ENCODE measurements around the gene STRN4. TPM values are rescaled to one million over a fixed set of nuclear protein-coding genes. Genes with fewer than 3 reads are reported as not detected.

STRN4 gene
- total RNA-seq, 4 donors from 2014 or later = 81.6 to 306 (median 174) TPM

GRCh38 chr19:46691104-46691503, 55.1 kb downstream of the STRN4 start:
- WGBS, 2 donors (ENCODE audit: low coverage in 1 of 2) = 50 to 100% methylated on average over 1 to 2 of the region's 2 CpGs
- H3K4me3 ChIP-seq = no peak overlapping the region
- H3K4me1 ChIP-seq = no peaks in the 10 kb centered on the region
- no peaks in the 10 kb centered on the region for H3K9me3 ChIP-seq
- no peak overlapping the region for H3K27ac ChIP-seq
- no peak for DNase-seq
- peaks cover 0 to 93% (median 41%) of the 10 kb centered on the region in 4 donors for H3K36me3 ChIP-seq
- in situ Hi-C loops (cut with MboI; ENCODE audit: low pct_ligation_motif_present in 1 of 4, low pct_unique_long_range_greater_than_20kb in 1 of 4, low sequenced_read_pairs in 3 of 4) (no loop called here), intact Hi-C loops (cut with DNase I; ENCODE audit: low total_unique reads) (no loop called here)
- no peaks in the 10 kb centered on the region for H3K27me3 ChIP-seq
- no peak for TF ChIP-seq POLR2A (IDR thresholded peaks at IDR 0.05)
- TF ChIP-seq, protein P1, sequence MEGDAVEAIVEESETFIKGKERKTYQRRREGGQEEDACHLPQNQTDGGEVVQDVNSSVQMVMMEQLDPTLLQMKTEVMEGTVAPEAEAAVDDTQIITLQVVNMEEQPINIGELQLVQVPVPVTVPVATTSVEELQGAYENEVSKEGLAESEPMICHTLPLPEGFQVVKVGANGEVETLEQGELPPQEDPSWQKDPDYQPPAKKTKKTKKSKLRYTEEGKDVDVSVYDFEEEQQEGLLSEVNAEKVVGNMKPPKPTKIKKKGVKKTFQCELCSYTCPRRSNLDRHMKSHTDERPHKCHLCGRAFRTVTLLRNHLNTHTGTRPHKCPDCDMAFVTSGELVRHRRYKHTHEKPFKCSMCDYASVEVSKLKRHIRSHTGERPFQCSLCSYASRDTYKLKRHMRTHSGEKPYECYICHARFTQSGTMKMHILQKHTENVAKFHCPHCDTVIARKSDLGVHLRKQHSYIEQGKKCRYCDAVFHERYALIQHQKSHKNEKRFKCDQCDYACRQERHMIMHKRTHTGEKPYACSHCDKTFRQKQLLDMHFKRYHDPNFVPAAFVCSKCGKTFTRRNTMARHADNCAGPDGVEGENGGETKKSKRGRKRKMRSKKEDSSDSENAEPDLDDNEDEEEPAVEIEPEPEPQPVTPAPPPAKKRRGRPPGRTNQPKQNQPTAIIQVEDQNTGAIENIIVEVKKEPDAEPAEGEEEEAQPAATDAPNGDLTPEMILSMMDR (IDR thresholded peaks at IDR 0.05) = no peak
- TF ChIP-seq POLR2AphosphoS5 (IDR thresholded peaks at IDR 0.05) = no peak
- no peak for TF ChIP-seq EP300 (IDR thresholded peaks at IDR 0.05; ENCODE audit: low read depth)

GRCh38 chr19:46689358-46689757, 56.9 kb downstream of the STRN4 start:
- Histone ChIP-seq H3K36me3 (peaks cover 0 to 86% (median 39%) of the 10 kb centered on the region in 4 donors), H3K4me3 (no peak overlapping the region), H3K27me3 (no peaks in the 10 kb centered on the region), H3K27ac (no peak overlapping the region), H3K4me1 (no peaks in the 10 kb centered on the region), H3K9me3 (no peaks in the 10 kb centered on the region)
- no peak for DNase-seq
- in situ Hi-C loops (cut with MboI; ENCODE audit: low pct_ligation_motif_present in 1 of 4, low pct_unique_long_range_greater_than_20kb in 1 of 4, low sequenced_read_pairs in 3 of 4) = no loop called here
- TF ChIP-seq POLR2AphosphoS5 (IDR thresholded peaks at IDR 0.05) (no peak), POLR2A (IDR thresholded peaks at IDR 0.05) (no peak), EP300 (IDR thresholded peaks at IDR 0.05; ENCODE audit: low read depth) (no peak)
- TF ChIP-seq, protein P1 (IDR thresholded peaks at IDR 0.05) = no peak
- WGBS, 2 donors (ENCODE audit: low coverage in 1 of 2) = 95% methylated on average over 14 of the region's 14 CpGs; no CpG with 5 or more reads in 1 of the 2 donors
- intact Hi-C loops (cut with DNase I; ENCODE audit: low total_unique reads) = no loop called here

- H3K36me3 ChIP-seq = peaks cover 0 to 80% (median 31%) of the 10 kb centered on the region in 4 donors
- no peaks in the 10 kb centered on the region for H3K27me3 ChIP-seq
- intact Hi-C loops (cut with DNase I; ENCODE audit: low total_unique reads) (no loop called here), in situ Hi-C loops (cut with MboI; ENCODE audit: low pct_ligation_motif_present in 1 of 4, low pct_unique_long_range_greater_than_20kb in 1 of 4, low sequenced_read_pairs in 3 of 4) (no loop called here)
- DNase-seq = no peak
- H3K27ac ChIP-seq = no peak overlapping the region
- no peaks in the 10 kb centered on the region for H3K4me1 ChIP-seq
- WGBS, 2 donors (ENCODE audit: low coverage in 1 of 2) = 91 to 100% methylated on average over 2 to 6 of the region's 6 CpGs
- H3K9me3 ChIP-seq = no peaks in the 10 kb centered on the region
- no peak for TF ChIP-seq EP300 (IDR thresholded peaks at IDR 0.05; ENCODE audit: low read depth)
- TF ChIP-seq POLR2AphosphoS5 (IDR thresholded peaks at IDR 0.05) = no peak
- TF ChIP-seq, protein P1 (IDR thresholded peaks at IDR 0.05) = no peak
- no peak for TF ChIP-seq POLR2A (IDR thresholded peaks at IDR 0.05)
- no peak overlapping the region for H3K4me3 ChIP-seq
Observed at GRCh38 chr19:46687438-46688145, 58.7 kb downstream of the STRN4 start.

- H3K27ac ChIP-seq = no peak overlapping the region
- WGBS, 2 donors (ENCODE audit: low coverage in 1 of 2) = 84 to 93% methylated on average over 2 to 3 of the region's 3 CpGs
- H3K4me3 ChIP-seq = no peak overlapping the region
- H3K36me3 ChIP-seq = peaks cover 0 to 67% (median 25%) of the 10 kb centered on the region in 4 donors
- no peaks in the 10 kb centered on the region for H3K27me3 ChIP-seq
- intact Hi-C loops (cut with DNase I; ENCODE audit: low total_unique reads) (no loop called here), in situ Hi-C loops (cut with MboI; ENCODE audit: low pct_ligation_motif_present in 1 of 4, low pct_unique_long_range_greater_than_20kb in 1 of 4, low sequenced_read_pairs in 3 of 4) (no loop called here)
- no peaks in the 10 kb centered on the region for H3K9me3 ChIP-seq
- H3K4me1 ChIP-seq = peaks cover 0 to under 1% (median 0%) of the 10 kb centered on the region in 4 donors
- DNase-seq = no peak
- TF ChIP-seq POLR2AphosphoS5 (IDR thresholded peaks at IDR 0.05) (no peak), POLR2A (IDR thresholded peaks at IDR 0.05) (no peak), EP300 (IDR thresholded peaks at IDR 0.05; ENCODE audit: low read depth) (no peak)
- TF ChIP-seq, protein P1 (IDR thresholded peaks at IDR 0.05) = no peak
Observed at GRCh38 chr19:46685189-46685588, 61.1 kb downstream of the STRN4 start.
